LNCAP (cell line): Measurements from ENCODE around the gene OR9I1.

Experiments
- TF ChIP-seq, protein P1 (sequence below): fragments of 450-650 bp; IDR thresholded peaks from 2 replicates; pipeline ENCODE4 v1.5.1; 2017; ENCODE audit warnings: mild to moderate bottlenecking

OR9I1 gene

DNA sequence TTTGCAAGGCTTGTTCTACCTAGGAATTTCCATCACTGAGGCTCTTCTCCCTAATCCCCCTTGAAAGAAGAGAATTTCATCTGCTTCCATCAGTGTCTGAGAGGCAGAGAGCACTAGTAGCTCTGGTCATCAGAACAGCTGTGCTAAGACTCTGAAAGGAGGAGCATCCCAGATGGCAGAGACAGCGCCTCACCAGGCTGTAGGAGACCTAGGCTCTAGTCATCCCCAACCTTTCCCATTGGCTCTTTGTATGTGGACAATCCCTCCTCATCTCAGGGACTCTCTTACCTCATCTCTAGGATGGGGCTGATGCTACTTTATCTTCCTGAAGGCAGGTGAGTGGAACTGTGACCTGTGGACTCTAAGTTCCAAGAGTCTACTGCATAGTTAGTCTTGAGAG is 8.8 kb upstream of the OR9I1 start:
- TF ChIP-seq, protein P1, sequence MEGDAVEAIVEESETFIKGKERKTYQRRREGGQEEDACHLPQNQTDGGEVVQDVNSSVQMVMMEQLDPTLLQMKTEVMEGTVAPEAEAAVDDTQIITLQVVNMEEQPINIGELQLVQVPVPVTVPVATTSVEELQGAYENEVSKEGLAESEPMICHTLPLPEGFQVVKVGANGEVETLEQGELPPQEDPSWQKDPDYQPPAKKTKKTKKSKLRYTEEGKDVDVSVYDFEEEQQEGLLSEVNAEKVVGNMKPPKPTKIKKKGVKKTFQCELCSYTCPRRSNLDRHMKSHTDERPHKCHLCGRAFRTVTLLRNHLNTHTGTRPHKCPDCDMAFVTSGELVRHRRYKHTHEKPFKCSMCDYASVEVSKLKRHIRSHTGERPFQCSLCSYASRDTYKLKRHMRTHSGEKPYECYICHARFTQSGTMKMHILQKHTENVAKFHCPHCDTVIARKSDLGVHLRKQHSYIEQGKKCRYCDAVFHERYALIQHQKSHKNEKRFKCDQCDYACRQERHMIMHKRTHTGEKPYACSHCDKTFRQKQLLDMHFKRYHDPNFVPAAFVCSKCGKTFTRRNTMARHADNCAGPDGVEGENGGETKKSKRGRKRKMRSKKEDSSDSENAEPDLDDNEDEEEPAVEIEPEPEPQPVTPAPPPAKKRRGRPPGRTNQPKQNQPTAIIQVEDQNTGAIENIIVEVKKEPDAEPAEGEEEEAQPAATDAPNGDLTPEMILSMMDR = no peak

DNA sequence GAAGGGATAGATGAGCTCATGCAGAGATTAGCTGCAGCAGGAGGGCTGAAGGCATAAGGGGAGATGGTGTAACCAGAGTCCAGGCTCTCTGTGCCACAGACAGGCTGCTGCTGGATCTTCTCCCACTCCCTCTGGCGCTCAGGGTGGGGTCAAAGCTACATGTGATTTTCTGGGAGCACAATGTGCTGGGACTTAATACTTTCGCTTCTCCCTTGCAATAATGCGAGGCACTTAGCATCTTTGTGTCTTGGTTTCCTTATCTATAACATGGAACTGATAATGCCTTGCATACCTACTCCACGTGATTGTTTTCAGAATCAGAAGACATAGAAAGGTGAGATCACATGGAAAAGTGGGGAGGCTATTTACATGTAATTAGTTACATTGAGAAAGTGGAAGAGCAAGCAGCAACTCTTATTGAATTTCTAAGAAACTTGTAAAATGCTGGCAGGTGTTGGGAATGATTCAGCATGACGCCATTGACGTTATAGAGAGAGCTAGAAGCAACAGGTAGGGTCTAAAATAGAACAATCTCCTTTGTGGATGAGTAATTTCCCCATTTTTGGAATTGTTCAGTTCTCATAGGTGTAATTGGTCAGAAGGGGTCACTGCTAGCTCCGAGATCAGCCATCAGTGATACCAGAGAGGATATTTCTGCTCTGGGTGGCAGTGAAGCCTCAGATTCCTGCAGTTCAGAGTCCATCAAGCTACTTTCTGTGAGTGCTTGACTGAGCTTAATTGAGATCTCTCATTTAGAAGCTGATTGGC is 8.2 kb upstream of the OR9I1 start:
- TF ChIP-seq, protein P1 = no peak

DNA sequence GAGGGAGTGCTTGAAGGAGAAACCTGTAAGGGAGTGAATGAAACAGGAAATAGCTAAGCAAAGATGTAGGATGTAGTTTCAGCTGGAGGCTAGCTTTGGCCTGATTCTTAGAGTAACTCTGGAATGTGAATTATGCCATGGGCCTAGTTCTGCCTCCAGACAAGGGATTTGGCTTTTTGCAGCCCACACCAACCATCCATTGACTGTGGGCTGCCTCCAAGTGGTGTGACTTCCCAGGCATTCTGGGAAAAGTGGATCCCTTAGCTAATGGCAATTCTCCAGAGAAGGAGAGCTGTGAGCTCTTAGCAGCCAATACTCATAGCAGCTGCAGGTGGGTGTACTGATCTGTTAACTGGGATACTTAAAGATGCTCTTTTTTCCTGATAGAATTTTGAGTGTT is 2.0 kb upstream of the OR9I1 start:
- TF ChIP-seq, protein P1 = no peak

DNA sequence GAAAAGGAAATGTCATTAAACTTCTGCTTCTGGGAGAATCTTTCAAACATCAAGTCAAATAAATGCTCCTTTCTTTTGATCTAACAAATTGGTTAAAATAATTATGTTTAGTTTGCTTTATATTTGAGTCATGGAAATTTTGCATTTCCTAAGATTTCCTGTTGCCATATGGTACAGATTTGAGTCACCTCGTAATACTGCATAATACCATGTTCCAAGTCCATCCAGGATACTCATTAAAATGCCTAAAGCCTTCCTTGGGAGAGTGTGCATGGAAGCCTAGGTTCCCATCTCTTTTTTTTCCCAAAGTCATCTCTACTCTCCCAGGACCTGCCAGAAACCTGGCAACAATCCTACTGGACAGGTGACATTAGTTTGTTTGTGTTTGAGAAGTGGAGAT is 4.2 kb downstream of the OR9I1 start:
- TF ChIP-seq, protein P1 = no peak

DNA sequence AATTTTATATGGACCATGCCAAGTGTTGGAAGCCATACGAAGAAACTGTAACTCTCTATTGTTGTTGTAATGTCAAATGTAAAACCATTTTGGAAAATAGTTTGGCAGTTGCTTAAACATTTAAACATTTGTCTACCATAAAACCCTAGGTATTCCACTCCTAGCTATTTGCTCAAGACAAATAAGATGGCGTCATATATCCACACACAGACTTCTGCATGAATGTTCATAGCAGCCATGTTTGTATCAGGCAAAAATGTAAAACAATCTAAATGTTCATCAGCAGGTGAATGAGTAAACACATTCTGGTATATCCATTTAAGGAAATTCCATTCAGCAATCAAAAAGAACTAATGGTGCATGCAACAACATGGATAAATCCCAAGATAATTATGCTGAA is 27.9 kb downstream of the OR9I1 start:
- TF ChIP-seq, protein P1 = no peak

DNA sequence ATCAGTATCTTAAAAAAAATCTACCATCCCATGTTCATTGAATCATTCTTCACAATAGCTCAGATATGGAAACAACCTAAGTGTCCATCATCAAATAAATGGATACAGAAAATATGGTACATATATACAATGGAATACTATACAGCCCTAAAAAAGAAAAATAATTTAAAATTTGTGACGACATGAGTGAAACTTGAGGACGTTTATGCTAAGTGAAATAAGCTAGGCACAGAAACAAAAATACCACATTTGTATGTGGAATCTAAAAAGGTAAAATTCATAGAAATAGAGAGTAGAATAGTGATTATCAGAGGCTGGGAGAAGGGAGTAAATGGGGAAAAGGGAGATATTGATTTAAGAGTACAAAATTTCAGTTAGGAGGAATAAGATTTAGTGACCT is 38.8 kb downstream of the OR9I1 start:
- TF ChIP-seq, protein P1 = no peak

DNA sequence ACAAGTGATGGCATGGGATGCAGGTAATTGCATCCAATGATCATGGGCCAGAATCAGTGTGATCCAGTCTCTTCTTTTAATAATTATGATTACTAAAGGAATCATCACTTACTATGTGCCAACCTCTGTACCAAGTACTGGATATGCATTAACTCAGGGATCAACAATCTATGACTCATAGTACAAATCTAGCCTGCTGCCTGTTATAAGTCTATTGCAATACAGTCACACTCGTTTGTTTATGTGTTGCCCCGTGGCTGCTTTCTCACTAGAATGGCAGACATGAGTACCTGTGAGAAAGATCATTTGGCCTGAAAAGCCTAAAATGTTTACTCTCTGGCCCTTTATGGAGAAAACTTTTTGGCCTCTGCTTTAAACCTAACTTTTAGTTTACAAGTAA is 49.5 kb downstream of the OR9I1 start:
- TF ChIP-seq, protein P1 = no peak

DNA sequence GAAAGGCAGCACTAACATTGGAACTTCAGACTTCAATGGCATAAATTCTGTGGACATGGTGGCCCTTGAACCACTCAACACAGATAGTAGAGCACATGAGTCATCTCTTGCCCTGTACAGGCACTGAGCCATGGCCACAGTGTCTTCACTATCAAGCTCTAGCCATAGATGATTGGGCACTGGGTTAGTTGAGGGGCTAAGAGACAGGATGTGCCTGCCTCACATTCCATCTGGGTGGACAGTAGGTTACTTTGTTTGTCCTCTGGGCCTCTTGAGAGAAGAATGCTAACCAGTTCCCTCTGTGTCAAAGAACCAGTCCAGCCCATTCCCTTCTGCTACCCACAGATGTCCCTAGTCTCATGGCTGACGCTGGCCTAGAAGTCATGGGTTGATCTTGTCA is 54.7 kb downstream of the OR9I1 start:
- TF ChIP-seq, protein P1 = no peak
